Left ventricle myocardium inferior (tissue), 1 donor: ENCODE results near the gene VSTM2A. TPM values are rescaled to one million over a fixed set of nuclear protein-coding genes. Genes with fewer than 3 reads are reported as not detected.
"Not testable (repeated sequence)": the region's sequence is repeated elsewhere in the genome, so short reads cannot be mapped to it uniquely, and the experiment has no call there.

Experiments
- DNase-seq: peaks from one replicate; pipeline ENCODE4 v3.0.0-alpha.2; 2020
- H3K27ac ChIP-seq: fragments of 200-600 bp; replicated peaks from 2 replicates; pipeline ENCODE4 v1.8.0; 2021
- H3K27me3 ChIP-seq: fragments of 200-600 bp; 2 replicates; pipeline ENCODE4 v1.8.0; 2021; ENCODE audit warnings: low read depth
- H3K36me3 ChIP-seq: fragments of 200-600 bp; 2 replicates; pipeline ENCODE4 v1.8.0; 2021
- H3K4me1 ChIP-seq: fragments of 200-600 bp; 2 replicates; pipeline ENCODE4 v1.8.0; 2021
- H3K4me3 ChIP-seq: fragments of 200-600 bp; 2 replicates; pipeline ENCODE4 v1.8.0; 2021; ENCODE audit warnings: mild to moderate bottlenecking, moderate library complexity
- H3K9me3 ChIP-seq: fragments of 200-600 bp; replicated peaks from 2 replicates; pipeline ENCODE4 v1.8.0; 2021
- CTCF ChIP-seq: fragments of 200-600 bp; IDR thresholded peaks from 2 replicates; pipeline ENCODE4 v1.8.0; 2021; ENCODE audit warnings: antibody characterized with exemption, mild to moderate bottlenecking, borderline replicate concordance
- intact Hi-C: fragments of 100-400 bp; cut with micrococcal nuclease; formaldehyde crosslinking; loops from one replicate; pipeline ENCODE4 v1.11.0; 2022
- long read RNA-seq: library from polyadenylated mRNA; unstranded; transcript quantifications from one replicate; pipeline ENCODE4 v2.0.0, GENCODE V29; 2021
- total RNA-seq: library from RNA; stranded (reverse); fragmentation: NEBNext Ultra II Directional; extraction: Animal tissue kit (Norgen Biotek cat#: 25700); gene quantifications from one replicate; pipeline ENCODE4 v1.2.1, GENCODE V29; 2021
- donor health status: DM: no; HTN: yes; CAD: no; lungs with severe emphysema.

The VSTM2A gene, protein sequence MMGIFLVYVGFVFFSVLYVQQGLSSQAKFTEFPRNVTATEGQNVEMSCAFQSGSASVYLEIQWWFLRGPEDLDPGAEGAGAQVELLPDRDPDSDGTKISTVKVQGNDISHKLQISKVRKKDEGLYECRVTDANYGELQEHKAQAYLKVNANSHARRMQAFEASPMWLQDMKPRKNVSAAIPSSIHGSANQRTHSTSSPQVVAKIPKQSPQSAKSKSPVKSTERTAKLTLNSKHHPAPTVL
- total RNA-seq, result not detected
- long read RNA-seq, result 0 reads

GRCh38 chr7:54541669-54542625 lies at the start of gene VSTM2A:
Gene VSTM2A, plus strand, starts transcription at chr7:54542375. Its CDS starts 356 bp downstream, at chr7:54542731.
- intact Hi-C loops, result no loop called here
- TF ChIP-seq CTCF, result no peak
- no peaks in the 10 kb centered on the region for H3K9me3 ChIP-seq
- DNase-seq, result no peak
- H3K36me3 ChIP-seq, result no peaks in the 10 kb centered on the region
- H3K4me3 ChIP-seq, result peak within 1 kb of the TSS; percentile 58
- H3K27ac ChIP-seq, result no peak within 1 kb of the TSS
- peaks cover 25% of the 10 kb centered on the region for H3K4me1 ChIP-seq
- peaks cover 93% of the 10 kb centered on the region for H3K27me3 ChIP-seq

DNA sequence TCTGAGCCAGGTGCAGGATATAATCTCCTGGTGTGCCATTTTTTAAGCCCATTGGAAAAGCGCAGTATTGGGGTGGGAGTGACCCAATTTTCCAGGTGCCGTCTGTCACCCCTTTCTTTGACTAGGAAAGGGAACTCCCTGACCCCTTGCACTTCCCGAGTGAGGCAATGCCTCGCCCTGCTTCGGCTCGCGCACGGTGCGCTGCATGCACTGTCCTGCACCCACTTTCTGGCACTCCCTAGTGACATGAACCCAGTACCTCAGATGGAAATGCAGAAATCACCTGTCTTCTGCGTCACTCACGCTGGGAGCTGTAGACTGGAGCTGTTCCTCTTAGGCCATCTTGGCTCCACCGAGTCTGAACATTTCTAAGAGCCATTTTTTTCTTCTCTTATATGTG lies 37.6 kb upstream of the VSTM2A start:
- H3K36me3 ChIP-seq, DNase-seq, H3K27me3 ChIP-seq, H3K27ac ChIP-seq, intact Hi-C loops, H3K4me1 ChIP-seq, H3K4me3 ChIP-seq: not testable (repeated sequence)
- peaks cover 22% of the 10 kb centered on the region for H3K9me3 ChIP-seq

DNA sequence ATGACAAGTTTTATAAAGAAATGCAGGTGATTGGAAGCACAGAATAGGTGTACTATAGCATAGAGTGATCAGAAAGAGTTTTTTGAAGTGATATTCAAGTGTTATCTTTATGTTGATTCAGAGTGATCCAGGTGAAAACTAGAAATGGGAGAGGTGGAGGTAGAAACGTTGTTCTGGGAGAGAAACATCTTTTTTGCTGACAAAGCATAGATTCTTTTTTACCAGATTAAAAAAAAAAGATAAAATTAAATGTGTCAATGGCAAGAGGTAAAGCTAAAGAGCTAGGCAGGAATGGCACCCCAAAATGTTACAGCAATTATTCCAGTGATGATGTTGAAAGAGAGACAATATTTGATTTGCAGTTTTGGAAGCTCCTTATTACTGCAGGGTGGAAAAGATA lies 12.6 kb upstream of the VSTM2A start:
- Histone ChIP-seq H3K27ac (no peak overlapping the region), H3K4me1 (no peaks in the 10 kb centered on the region), H3K9me3 (no peaks in the 10 kb centered on the region), H3K27me3 (no peaks in the 10 kb centered on the region), H3K4me3 (no peak overlapping the region), H3K36me3 (no peaks in the 10 kb centered on the region)
- no peak for TF ChIP-seq CTCF
- no peak for DNase-seq
- intact Hi-C loops, result no loop called here

- intact Hi-C loops, result no loop called here
- no peak for TF ChIP-seq CTCF
- Histone ChIP-seq H3K4me1 (peaks cover 16% of the 10 kb centered on the region), H3K4me3 (no peak overlapping the region), H3K27me3 (peaks cover 59% of the 10 kb centered on the region), H3K36me3 (no peaks in the 10 kb centered on the region), H3K9me3 (no peaks in the 10 kb centered on the region), H3K27ac (no peak overlapping the region)
- no peak for DNase-seq
These were observed 4.1 kb upstream of the VSTM2A start for GRCh38 chr7:54538122-54538521.

DNA sequence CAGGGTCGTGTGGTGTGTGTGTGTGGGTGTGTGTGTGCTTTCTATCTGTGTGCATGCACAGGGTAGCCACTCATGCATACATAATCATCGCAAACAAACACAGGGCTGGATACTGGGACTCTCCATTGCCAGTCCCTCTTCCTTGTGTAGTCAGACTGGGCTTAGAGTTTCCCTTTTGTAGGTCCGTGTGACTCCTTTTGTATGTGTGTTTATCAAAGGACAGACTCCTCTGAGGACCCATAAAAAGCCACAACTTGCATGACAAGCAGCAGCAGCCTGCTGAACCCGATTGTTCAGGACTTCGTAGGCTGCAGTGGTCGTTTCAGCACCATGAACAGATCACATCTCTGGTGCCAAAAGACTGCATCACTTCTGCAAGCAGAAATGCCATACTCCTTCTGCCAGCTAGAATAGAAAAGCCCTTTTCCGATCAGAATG lies 895 bp downstream of the VSTM2A start:
- Histone ChIP-seq H3K4me1 (peaks cover 26% of the 10 kb centered on the region), H3K36me3 (no peaks in the 10 kb centered on the region)

More for the DNA sequence above, 895 bp downstream of the VSTM2A start:
- intact Hi-C loops, result no loop called here
- Histone ChIP-seq H3K27me3 (peaks cover 99% of the 10 kb centered on the region), H3K9me3 (no peaks in the 10 kb centered on the region), H3K4me3 (no peak overlapping the region), H3K27ac (no peak overlapping the region)
- DNase-seq, result no peak
- TF ChIP-seq CTCF, result no peak
